Left renal pelvis (tissue), 4 donors: ENCODE data around the gene ID3. TPM values are rescaled to one million over a fixed set of nuclear protein-coding genes. Genes with fewer than 3 reads are reported as not detected.
"Not testable (repeated sequence)": the region's sequence is repeated elsewhere in the genome, so short reads cannot be mapped to it uniquely, and the experiment has no call there.

ENCODE experiments used
- DNase-seq, 4 donors: peaks; one replicate each; pipeline ENCODE4 v3.0.0-alpha.2; 2013; ENCODE audit warnings: low read depth in 4 of 4, low spot score in 3 of 4
- polyA plus RNA-seq, 4 donors: library from polyadenylated mRNA; unstranded; fragments of 120-200 nt; gene quantifications; one replicate each; pipeline ENCODE4 v1.2.1, GENCODE V29; 2013; ENCODE audit not compliant: insufficient read length in 4 of 4

ID3 gene
- polyA plus RNA-seq, 4 donors, result 178 to 393 (median 283) TPM

- no peak for DNase-seq
Measured at GRCh38 chr1:23590058-23590783, 30.9 kb upstream of the ID3 start.

- DNase-seq, result no peak
Measured at GRCh38 chr1:23589585-23589986, 30.3 kb upstream of the ID3 start.

GRCh38 chr1:23588749-23589548 lies 29.6 kb upstream of the ID3 start:
- no peak for DNase-seq

- DNase-seq, result no peak
Measured at GRCh38 chr1:23585321-23586022, 26.2 kb upstream of the ID3 start.

DNA sequence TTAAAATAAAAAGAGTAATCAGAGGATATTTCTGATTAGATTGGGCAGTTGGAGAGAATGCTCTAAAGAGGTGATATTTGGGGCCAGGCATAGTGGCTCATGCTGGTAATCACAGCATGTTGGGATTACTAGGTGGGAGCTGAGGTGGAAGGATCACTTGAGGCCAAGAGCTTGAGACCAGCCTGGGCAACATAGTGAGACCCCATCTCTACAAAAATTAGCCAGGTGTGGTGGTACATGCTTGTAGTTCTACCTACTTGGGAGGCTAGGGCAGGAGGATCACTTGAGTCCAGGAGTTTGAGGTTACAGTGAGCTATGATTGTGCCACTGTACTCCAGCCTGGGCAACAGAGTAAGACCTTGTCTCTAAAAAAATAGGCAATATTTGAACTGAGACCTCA lies 24.4 kb upstream of the ID3 start:
- not testable (repeated sequence) for DNase-seq

DNA sequence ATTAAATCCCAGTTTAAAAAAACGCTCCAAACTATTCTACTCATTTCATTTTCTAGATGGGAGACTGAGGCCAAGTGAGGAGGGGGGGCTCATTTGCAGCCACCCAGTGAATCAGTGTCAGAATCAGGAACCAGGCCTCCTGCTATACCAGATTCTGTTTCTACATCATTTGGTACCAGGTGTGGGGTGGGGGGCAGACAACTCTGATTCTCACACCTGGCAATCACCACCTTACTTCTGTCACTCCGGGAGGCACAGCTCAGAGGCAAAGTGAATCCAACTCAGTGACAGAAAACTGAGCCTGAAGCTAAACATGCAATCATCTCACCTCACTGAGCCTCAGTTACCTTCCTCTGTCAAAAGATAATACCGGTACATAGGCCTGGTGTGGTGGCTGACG lies 23.5 kb upstream of the ID3 start:
- DNase-seq, result no peak

DNA sequence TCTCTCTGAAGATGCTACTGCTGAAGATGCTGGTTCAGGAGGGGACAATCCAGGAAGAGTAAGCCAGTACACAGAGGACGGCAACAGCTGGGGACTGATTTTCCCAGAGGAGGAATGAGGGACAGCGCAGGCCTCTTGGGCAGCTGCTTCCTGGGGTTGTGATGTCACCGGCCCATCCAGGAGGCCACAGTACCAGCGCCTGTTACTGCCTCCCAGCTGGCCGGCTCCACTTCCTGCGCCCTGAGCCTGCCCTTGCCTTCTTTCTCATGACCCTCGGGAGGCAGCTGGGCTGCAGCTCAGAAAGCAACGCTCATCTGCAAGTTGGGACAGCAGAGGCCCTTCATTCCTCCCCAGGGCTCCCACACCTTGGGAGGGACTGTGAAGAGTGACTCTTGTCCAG lies 21.9 kb upstream of the ID3 start:
- DNase-seq, result no peak

GRCh38 chr1:23578997-23579363 lies 19.7 kb upstream of the ID3 start:
- DNase-seq, result no peak

DNA sequence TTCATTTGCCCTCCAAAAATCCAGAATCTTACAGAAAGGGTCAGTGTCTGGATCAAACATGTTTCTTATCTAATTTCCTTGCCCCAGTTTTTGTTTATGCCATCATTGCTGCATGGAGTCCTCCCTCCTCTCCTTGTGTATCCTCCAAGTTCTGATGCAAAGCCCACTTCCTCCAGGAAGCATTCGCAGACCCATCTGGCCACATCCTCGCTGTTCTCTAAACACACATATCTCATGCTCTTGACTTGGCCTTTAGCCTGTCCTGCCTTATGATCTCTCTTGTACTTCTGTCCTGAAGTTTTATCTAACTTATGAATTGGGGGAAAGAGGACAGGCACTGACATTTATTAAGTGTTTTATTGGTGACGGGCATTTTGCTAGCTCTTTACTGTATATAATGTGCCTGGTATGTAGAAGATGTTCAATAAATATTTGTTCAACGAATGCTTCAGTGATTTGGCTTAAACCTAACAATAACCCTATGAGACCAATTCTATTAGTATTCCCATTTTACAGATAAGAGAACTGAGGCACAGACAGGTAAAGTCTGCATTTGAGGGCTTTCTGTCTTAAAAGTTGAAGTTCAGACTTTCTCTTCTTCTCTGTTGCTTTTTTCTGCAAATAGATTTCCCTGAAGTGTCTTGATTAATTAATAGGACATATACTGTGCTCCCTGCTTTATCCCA lies 19.2 kb upstream of the ID3 start:
- no peak for DNase-seq

- no peak for DNase-seq
Measured at GRCh38 chr1:23577056-23578004, 18.0 kb upstream of the ID3 start.

- no peak for DNase-seq
Measured at GRCh38 chr1:23576338-23577055, 17.2 kb upstream of the ID3 start.

GRCh38 chr1:23575226-23575810 lies 16.0 kb upstream of the ID3 start:
- DNase-seq, result no peak

DNA sequence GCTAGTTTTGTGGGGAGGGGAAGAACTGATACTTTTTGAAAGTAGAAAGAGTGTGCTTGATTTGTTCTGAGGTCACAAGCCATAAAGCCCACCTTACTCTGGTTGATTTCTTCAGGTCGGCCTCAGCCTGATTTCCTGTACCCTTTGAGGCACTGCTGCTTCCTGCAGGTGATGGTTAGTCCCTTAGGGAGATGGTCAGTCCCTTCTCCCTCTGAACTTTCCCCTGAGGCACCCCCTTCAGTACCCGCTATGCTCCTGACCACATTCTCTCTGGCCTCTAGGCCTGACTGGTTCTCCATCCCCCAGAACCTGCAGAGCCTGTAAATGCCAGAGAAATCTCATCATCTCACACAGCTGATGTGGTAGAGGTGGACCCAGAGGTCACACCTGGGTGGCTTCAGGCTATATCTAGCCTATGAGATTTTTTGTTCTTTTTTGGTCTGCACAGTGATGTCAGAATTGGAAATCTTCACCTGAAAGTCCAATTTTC lies 15.0 kb upstream of the ID3 start:
- no peak for DNase-seq

DNA sequence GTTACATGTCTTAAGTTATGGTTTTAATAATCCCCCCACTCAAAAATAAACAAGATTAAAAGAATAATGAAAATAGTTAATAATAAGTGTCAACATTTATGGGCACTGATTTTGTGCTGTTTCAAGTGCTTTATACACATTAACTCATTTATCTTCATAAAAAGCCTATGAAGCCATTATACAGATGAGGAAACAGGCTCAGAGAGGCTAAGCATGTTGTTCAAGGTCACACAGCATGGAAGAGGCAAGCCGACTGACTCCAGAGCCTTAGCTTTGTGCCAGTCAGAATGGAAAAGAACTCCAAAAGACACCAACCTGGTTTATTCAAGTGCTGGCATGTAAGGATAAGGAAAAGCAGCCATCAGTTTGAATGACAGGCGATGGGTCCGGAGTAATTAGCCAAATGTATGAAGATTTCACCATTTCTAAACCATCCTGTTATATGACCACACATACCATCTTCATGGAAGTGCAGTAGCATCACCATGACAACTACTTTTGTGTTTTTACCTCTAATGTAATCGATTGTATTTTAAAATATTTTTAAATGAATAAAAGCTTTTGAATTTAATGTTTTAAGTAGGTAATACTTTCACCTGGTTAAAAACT lies 14.4 kb upstream of the ID3 start:
- DNase-seq, result no peak

DNA sequence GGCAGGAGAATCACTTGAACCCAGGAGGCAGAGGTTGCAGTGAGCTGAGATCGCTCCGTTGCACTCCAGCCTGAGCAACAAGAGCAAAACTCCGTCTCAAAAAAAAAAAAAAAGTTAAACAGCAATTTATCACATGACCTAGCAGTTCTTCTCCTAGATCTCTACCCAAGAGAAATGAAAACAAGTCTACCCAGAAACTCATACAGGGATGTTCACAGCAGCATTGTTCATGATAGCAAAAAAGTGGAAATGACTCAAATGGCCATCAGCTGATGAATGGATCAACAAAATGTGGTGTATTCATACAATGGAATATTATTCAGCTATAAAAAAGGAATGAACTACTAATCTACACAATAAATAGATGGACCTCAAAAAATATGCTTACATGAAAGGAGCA lies 12.2 kb upstream of the ID3 start:
- no peak for DNase-seq

DNA sequence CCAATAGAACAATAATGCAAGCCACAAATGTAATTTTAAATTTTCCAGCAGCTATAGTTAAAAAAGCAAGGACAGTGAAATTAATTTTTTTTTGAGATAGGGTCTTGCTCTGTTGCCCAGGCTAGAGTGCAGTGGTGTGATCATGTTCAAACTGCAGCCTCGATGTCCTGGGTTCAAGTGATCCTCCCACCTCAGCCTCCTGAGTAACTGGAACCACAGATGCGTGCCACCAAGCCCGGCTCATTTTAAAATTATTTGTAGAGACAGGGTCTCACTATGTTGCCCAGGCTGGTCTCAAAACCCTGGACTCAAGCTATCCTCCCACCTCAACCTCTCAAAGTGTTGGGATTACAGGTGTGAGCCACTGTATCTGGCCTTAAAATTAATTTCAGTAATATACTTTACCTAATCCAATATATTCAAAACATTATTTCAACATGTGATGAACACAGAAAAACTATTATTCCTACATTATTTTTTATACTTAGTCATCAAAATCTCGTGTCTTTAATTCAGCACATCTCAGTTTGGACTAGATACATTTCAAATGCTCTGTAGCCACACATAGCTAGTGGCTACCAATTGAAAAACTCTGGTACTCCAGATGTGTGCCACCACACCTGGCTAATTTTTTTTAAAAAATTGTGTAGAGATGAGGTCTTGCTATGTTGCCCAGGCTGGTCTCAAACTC lies 10.8 kb upstream of the ID3 start:
- DNase-seq, result no peak

- no peak for DNase-seq
Measured at GRCh38 chr1:23568608-23569383, 9.5 kb upstream of the ID3 start.
